Kidney (tissue), 14 donors: ENCODE results near the gene FDXR. TPM values are rescaled to one million over a fixed set of nuclear protein-coding genes. Genes with fewer than 3 reads are reported as not detected.
A peak's percentile ranks its signal among the peaks of the same experiment; 100 is the strongest.

Experiments used
- DNase-seq, 5 donors: peaks; one replicate each; pipeline ENCODE4 v3.0.0-alpha.2; 2013 to 2020
- FAIRE-seq: peaks from 2 replicates; lab custom pipeline; 2012; peaks lifted over from hg19 to GRCh38; lab: Jason Lieb, UNC
- H3K27ac ChIP-seq, 2 donors: one replicate each; pipeline ENCODE4 v1.7.0; 2013; ENCODE audit warnings: low read depth in 2 of 2, low read length in 2 of 2, inconsistent platforms in 1 of 2
- H3K27me3 ChIP-seq: one replicate; pipeline ENCODE4 v1.7.1; 2013; ENCODE audit warnings: low read length, inconsistent platforms; ENCODE audit not compliant: control insufficient read depth, insufficient read depth
- H3K36me3 ChIP-seq, 3 donors: one replicate each; pipeline versions ENCODE4 v1.7.0 to v1.7.1; 2013; ENCODE audit warnings: low read length in 3 of 3, control low read depth in 1 of 3, inconsistent platforms in 1 of 3; ENCODE audit not compliant: insufficient read depth in 3 of 3, control insufficient read depth in 2 of 3
- H3K4me1 ChIP-seq, 3 donors: one replicate each; pipeline versions ENCODE4 v1.7.0 to v1.7.1; 2013; ENCODE audit warnings: low read length in 3 of 3, inconsistent platforms in 1 of 3, low read depth in 1 of 3; ENCODE audit not compliant: control insufficient read depth in 2 of 3, insufficient read depth in 2 of 3
- H3K4me3 ChIP-seq, 3 donors: one replicate each; pipeline versions ENCODE4 v1.7.0 to v1.8.1; 2013; ENCODE audit warnings: low read length in 3 of 3, control low read depth in 1 of 3, inconsistent platforms in 1 of 3
- H3K9ac ChIP-seq, 3 donors: one replicate each; pipeline versions ENCODE4 v1.7.0 to v1.7.1; 2013; ENCODE audit warnings: low read length in 3 of 3, control low read depth in 1 of 3, inconsistent platforms in 1 of 3
- H3K9me3 ChIP-seq, 3 donors: one replicate each; pipeline versions ENCODE4 v1.7.0 to v1.7.1; 2013; ENCODE audit warnings: low read length in 3 of 3, control low read depth in 1 of 3, inconsistent platforms in 1 of 3; ENCODE audit not compliant: control insufficient read depth in 2 of 3, insufficient read depth in 1 of 3
- CTCF ChIP-seq: IDR thresholded peaks from 3 replicates; pipeline ENCODE4 v1.5.1; 2012; ENCODE audit warnings: mild to moderate bottlenecking, moderate library complexity, borderline replicate concordance; ENCODE audit not compliant: insufficient read depth; ENCODE audit errors: extremely low read depth
- intact Hi-C: fragments of 100-400 bp; cut with DNase I; formaldehyde crosslinking; loops from one replicate; pipeline ENCODE4 v1.11.1; 2022
- polyA plus RNA-seq: library from polyadenylated mRNA; stranded (reverse); fragments of 350-450 nt; fragmentation: Illumina TruSeq; extraction: RNeasy Lipid Tissue Mini Kit (QIAGEN cat#74804); gene quantifications from one replicate; pipeline ENCODE4 v1.2.3, GENCODE V29; 2014; ENCODE audit warnings: low read depth, low replicate concordance; ENCODE audit not compliant: insufficient read depth
- total RNA-seq: library from RNA; stranded (reverse); fragmentation: NEBNext Ultra II Directional; extraction: Animal tissue kit (Norgen Biotek cat#: 25700); gene quantifications from one replicate; pipeline ENCODE4 v1.2.1, GENCODE V29; 2021
- donor health status: control.
- donor health status: control.
- donor health status: control.
- donor health status: control.
- donor health status: control.
- donor health status: DM: yes; HTN: yes; CAD: no.
- donor health status: Normal renal cell carcinoma (clear cell type).

FDXR gene
- total and polyA plus RNA-seq, 2 donors from 2014 or later: 9.0 to 15.2 TPM

GRCh38 chr17:74853048-74853397 lies 19.8 kb downstream of the FDXR start:
- intact Hi-C loops: no loop called here
- no peak for TF ChIP-seq CTCF
- no peaks in the 10 kb centered on the region for H3K4me1 ChIP-seq
- H3K27me3 ChIP-seq: peaks cover 18% of the 10 kb centered on the region
- FAIRE-seq (no peak), DNase-seq (no peak)
- no peak overlapping the region for H3K27ac ChIP-seq
- H3K9ac ChIP-seq: no peak overlapping the region
- H3K4me3 ChIP-seq: no peak overlapping the region
- no peaks in the 10 kb centered on the region for H3K36me3 ChIP-seq
- no peaks in the 10 kb centered on the region for H3K9me3 ChIP-seq

- intact Hi-C loops: no loop called here
- Histone ChIP-seq H3K4me3 (no peak overlapping the region), H3K27me3 (peaks cover 13% of the 10 kb centered on the region), H3K27ac (no peak overlapping the region), H3K9me3 (no peaks in the 10 kb centered on the region), H3K36me3 (no peaks in the 10 kb centered on the region), H3K4me1 (no peaks in the 10 kb centered on the region), H3K9ac (no peak overlapping the region)
- no peak for TF ChIP-seq CTCF
- FAIRE-seq: no peak
- peak; percentile 74 to 89 (median 84) for DNase-seq
Observed at GRCh38 chr17:74852237-74853047, 20.4 kb downstream of the FDXR start.

GRCh38 chr17:74851612-74852236 lies 21.1 kb downstream of the FDXR start:
- peaks cover 5% of the 10 kb centered on the region for H3K27me3 ChIP-seq
- intact Hi-C loops: no loop called here
- no peak overlapping the region for H3K27ac ChIP-seq
- no peaks in the 10 kb centered on the region for H3K36me3 ChIP-seq
- no peak overlapping the region for H3K9ac ChIP-seq
- no peak for TF ChIP-seq CTCF
- H3K4me1 ChIP-seq: no peaks in the 10 kb centered on the region
- H3K9me3 ChIP-seq: no peaks in the 10 kb centered on the region
- H3K4me3 ChIP-seq: no peak overlapping the region
- DNase-seq: peak in 2 of 5 donors; percentile 58 to 79
- no peak for FAIRE-seq
